GM19035 (cell line): ENCODE measurements around the gene DLG4.

Experiments
- ATAC-seq: cut with Tn5 transposase; IDR thresholded peaks from one replicate; pipeline ENCODE4 v1.9.1; 2021; ENCODE audit not compliant: unreplicated experiment

The DLG4 gene

GRCh38 chr17:7215652-7216180 lies 3.9 kb downstream of the DLG4 start:
- no peak for ATAC-seq

- no peak for ATAC-seq
These were observed 4.4 kb downstream of the DLG4 start for GRCh38 chr17:7215136-7215638.

- ATAC-seq, result peak; percentile 81
These were observed 5.1 kb downstream of the DLG4 start for GRCh38 chr17:7214300-7215135.

GRCh38 chr17:7213895-7214299 lies 5.7 kb downstream of the DLG4 start:
- no peak for ATAC-seq

- no peak for ATAC-seq
These were observed 8.0 kb downstream of the DLG4 start for GRCh38 chr17:7211491-7212273.

- ATAC-seq, result no peak
These were observed 10.7 kb downstream of the DLG4 start for GRCh38 chr17:7208754-7209460.

- no peak for ATAC-seq
These were observed 11.5 kb downstream of the DLG4 start for GRCh38 chr17:7208027-7208571.

GRCh38 chr17:7207120-7208001 lies 12.3 kb downstream of the DLG4 start:
- ATAC-seq, result no peak

GRCh38 chr17:7205561-7205960 lies 14.1 kb downstream of the DLG4 start:
- no peak for ATAC-seq

GRCh38 chr17:7204828-7205461 lies 14.7 kb downstream of the DLG4 start:
- peak; percentile 88 for ATAC-seq

- no peak for ATAC-seq
These were observed 15.3 kb downstream of the DLG4 start for GRCh38 chr17:7204336-7204735.

- ATAC-seq, result no peak
These were observed 16.2 kb downstream of the DLG4 start for GRCh38 chr17:7203391-7203790.

- no peak for ATAC-seq
These were observed 22.8 kb downstream of the DLG4 start for GRCh38 chr17:7196651-7197401.

GRCh38 chr17:7195971-7196370 lies 23.7 kb downstream of the DLG4 start:
- no peak for ATAC-seq

GRCh38 chr17:7192271-7192937 lies 27.2 kb downstream of the DLG4 start:
- no peak for ATAC-seq

GRCh38 chr17:7191571-7192270 lies 27.9 kb downstream of the DLG4 start:
- ATAC-seq, result no peak

- ATAC-seq, result no peak
These were observed 28.6 kb downstream of the DLG4 start for GRCh38 chr17:7191069-7191468.
